HG03039 (cell line): ENCODE measurements around the gene SLAMF6.
"Not testable (repeated sequence)": the region's sequence is repeated elsewhere in the genome, so short reads cannot be mapped to it uniquely, and the experiment has no call there.

ENCODE experiments used
- ATAC-seq: cut with Tn5 transposase; IDR thresholded peaks from one replicate; pipeline ENCODE4 v1.9.1; 2021; ENCODE audit warnings: mild to moderate bottlenecking, moderate library complexity; ENCODE audit not compliant: unreplicated experiment

SLAMF6 gene

GRCh38 chr1:160544647-160545046 lies 21.6 kb upstream of the SLAMF6 start:
- no peak for ATAC-seq

- ATAC-seq = no peak
Measured at GRCh38 chr1:160542303-160542945, 19.4 kb upstream of the SLAMF6 start.

GRCh38 chr1:160541622-160542302 lies 18.7 kb upstream of the SLAMF6 start:
- no peak for ATAC-seq

- ATAC-seq = no peak
Measured at GRCh38 chr1:160540859-160541233, 17.8 kb upstream of the SLAMF6 start.

- ATAC-seq = peak; percentile 82
Measured at GRCh38 chr1:160539990-160540858, 17.2 kb upstream of the SLAMF6 start.

GRCh38 chr1:160539684-160539989 lies 16.6 kb upstream of the SLAMF6 start:
- ATAC-seq = no peak

- no peak for ATAC-seq
Measured at GRCh38 chr1:160538985-160539651, 16.1 kb upstream of the SLAMF6 start.

GRCh38 chr1:160537714-160538665 lies 14.9 kb upstream of the SLAMF6 start:
- no peak for ATAC-seq

- no peak for ATAC-seq
Measured at GRCh38 chr1:160534823-160535605, 12.0 kb upstream of the SLAMF6 start.

GRCh38 chr1:160532557-160532813 lies 9.4 kb upstream of the SLAMF6 start:
- not testable (repeated sequence) for ATAC-seq

GRCh38 chr1:160531809-160532556 lies 8.9 kb upstream of the SLAMF6 start:
- ATAC-seq = not testable (repeated sequence)

- ATAC-seq = not testable (repeated sequence)
Measured at GRCh38 chr1:160529401-160529952, 6.4 kb upstream of the SLAMF6 start.

GRCh38 chr1:160523789-160524188 lies 734 bp upstream of the SLAMF6 start:
- not testable (repeated sequence) for ATAC-seq

- ATAC-seq = no peak
Measured at GRCh38 chr1:160522136-160522535, 919 bp downstream of the SLAMF6 start.

GRCh38 chr1:160521554-160521953 lies 1.5 kb downstream of the SLAMF6 start:
- no peak for ATAC-seq

GRCh38 chr1:160520999-160521398 lies 2.1 kb downstream of the SLAMF6 start:
- ATAC-seq = no peak

GRCh38 chr1:160520582-160520981 lies 2.5 kb downstream of the SLAMF6 start:
- no peak for ATAC-seq

GRCh38 chr1:160519642-160520435 lies 3.2 kb downstream of the SLAMF6 start:
- no peak for ATAC-seq
